Fibroblast of lung (primary cell): Measurements from ENCODE around the gene UNC13D. TPM values are rescaled to one million over a fixed set of nuclear protein-coding genes. Genes with fewer than 3 reads are reported as not detected.

ENCODE experiments used
- DNase-seq, 2 donors: peaks; one replicate each; pipeline versions ENCODE4 v3.0.0 to v3.0.0-alpha.2; 2010; ENCODE audit warnings: low read depth in 2 of 2
- H2AFZ ChIP-seq: 2 replicates; pipeline ENCODE4 v1.5.1; 2012; ENCODE audit warnings: low read length, control low read depth, inconsistent platforms
- H3K27ac ChIP-seq: 2 replicates; pipeline ENCODE4 v1.5.1; 2011; ENCODE audit warnings: low read length, control low read depth; ENCODE audit not compliant: insufficient read depth
- H3K27me3 ChIP-seq: 2 replicates; pipeline ENCODE4 v1.5.1; 2011; ENCODE audit warnings: mild to moderate bottlenecking, low read length; ENCODE audit not compliant: control insufficient read depth, insufficient read depth
- H3K36me3 ChIP-seq: 2 replicates; pipeline ENCODE4 v1.5.1; 2011; ENCODE audit warnings: low read length; ENCODE audit not compliant: control insufficient read depth, insufficient read depth
- H3K4me1 ChIP-seq: 2 replicates; pipeline ENCODE4 v1.5.1; 2011; ENCODE audit warnings: low read length; ENCODE audit not compliant: control insufficient read depth, insufficient read depth; ENCODE audit errors: extremely low read depth
- H3K4me2 ChIP-seq: 2 replicates; pipeline ENCODE4 v1.5.1; 2011; ENCODE audit warnings: low read length, control low read depth; ENCODE audit not compliant: insufficient read depth; ENCODE audit errors: extremely low read depth
- H3K4me3 ChIP-seq, 4 experiments: fragments of 200-600 bp in 1 of 4; sonication (generic) in 1 of 4; replicated peaks in 1 of 4; 2 replicates each; pipeline ENCODE4 v1.5.1; 2011 to 2016; ENCODE audit warnings: low read length in 4 of 4, low read depth in 3 of 4, mild to moderate bottlenecking in 3 of 4, control low read depth in 2 of 4, inconsistent platforms in 1 of 4, mixed read lengths in 1 of 4; ENCODE audit not compliant: insufficient read depth in 1 of 4; ENCODE audit errors: control extremely low read depth in 1 of 4
- H3K79me2 ChIP-seq: 2 replicates; pipeline ENCODE4 v1.5.1; 2012; ENCODE audit warnings: mild to moderate bottlenecking, low read length, inconsistent platforms; ENCODE audit not compliant: control insufficient read depth, insufficient read depth
- H3K9ac ChIP-seq: 2 replicates; pipeline ENCODE4 v1.5.1; 2011; ENCODE audit warnings: mild to moderate bottlenecking, low read length, control low read depth; ENCODE audit not compliant: insufficient read depth
- H3K9me3 ChIP-seq: 2 replicates; pipeline ENCODE4 v1.5.1; 2012; ENCODE audit warnings: low read depth, low read length; ENCODE audit not compliant: control insufficient read depth, insufficient read depth
- H4K20me1 ChIP-seq: 2 replicates; pipeline ENCODE4 v1.5.1; 2011; ENCODE audit warnings: low read length; ENCODE audit not compliant: control insufficient read depth, insufficient read depth; ENCODE audit errors: extremely low read depth
- EZH2 ChIP-seq: IDR thresholded peaks from 2 replicates; pipeline ENCODE4 v1.5.1; 2012; ENCODE audit warnings: low read length, control low read depth, mild to moderate bottlenecking; ENCODE audit errors: missing control alignments
- polyA plus RNA-seq, 2 donors: library from polyadenylated mRNA; depleted of rRNA in 1 of 2; stranded (reverse) in 1 of 2; unstranded in 1 of 2; fragments of >200 nt; gene quantifications; 2 replicates each; pipeline ENCODE4 v1.2.1, GENCODE V29; 2011 to 2012; ENCODE audit warnings: missing spikeins in 1 of 2
- total RNA-seq: library from RNA; depleted of rRNA; stranded (reverse); fragments of >200 nt; gene quantifications from 2 replicates; pipeline ENCODE4 v1.2.1, GENCODE V29; 2014
- TF ChIP-seq, protein P1 (sequence below), 2 donors: IDR thresholded peaks in 1 of 2; conservative IDR thresholded peaks in 1 of 2; 1 replicate in 1 of 2; 2 replicates in 1 of 2; pipeline ENCODE4 v1.5.1; 2011 to 2012; ENCODE audit warnings: low read length in 2 of 2, control low read depth in 1 of 2, inconsistent platforms in 1 of 2, low read depth in 1 of 2, mild to moderate bottlenecking in 1 of 2

Gene UNC13D
- total and polyA plus RNA-seq, 2 donors (not counting 1 experiment from before 2014, with no cell fraction given): 0.22 to 1.5 TPM

DNA sequence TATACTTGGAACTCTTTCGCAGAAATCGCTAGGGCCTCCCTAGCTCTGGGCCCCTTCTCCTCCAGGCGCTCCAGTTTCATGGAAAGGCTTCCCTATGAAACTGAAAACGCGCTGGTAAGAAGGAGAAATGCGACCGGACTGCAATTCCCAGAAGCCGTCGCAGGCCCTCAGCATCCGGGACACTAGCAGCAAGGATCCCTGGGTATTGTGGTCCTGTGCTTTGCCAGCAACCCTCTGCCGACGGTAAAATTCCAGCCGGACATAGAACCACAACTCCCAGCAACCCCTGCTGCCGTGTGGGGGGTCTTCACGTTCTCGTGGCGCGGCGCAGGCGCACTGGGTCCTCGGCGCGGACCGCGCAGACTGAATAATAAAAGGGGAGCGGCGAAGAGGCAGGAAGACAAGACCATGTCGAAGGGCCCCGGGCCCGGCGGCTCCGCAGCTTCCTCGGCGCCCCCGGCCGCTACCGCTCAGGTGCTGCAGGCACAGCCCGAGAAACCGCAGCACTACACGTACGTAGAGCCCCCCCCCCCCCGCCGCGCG lies 59.7 kb downstream of the UNC13D start, which contains the start of gene UNK:
TSS of gene UNK (plus strand) at position 334 of the 543 bp plus-strand sequence. CDS start at position 409, 75 bp downstream.
- Histone ChIP-seq H3K9me3 (no peaks in the 10 kb centered on the region), H3K4me3 (peak within 1 kb of the TSS; percentile 53 to 81 (median 73)), H3K4me2 (peak within 1 kb of the TSS; percentile 97), H3K9ac (peak within 1 kb of the TSS; percentile 98), H3K27me3 (no peaks in the 10 kb centered on the region), H3K79me2 (peaks cover 23% of the 10 kb centered on the region), H4K20me1 (no peaks in the 10 kb centered on the region), H3K36me3 (no peaks in the 10 kb centered on the region), H3K4me1 (peaks cover 16% of the 10 kb centered on the region), H2AFZ (no peak within 1 kb of the TSS), H3K27ac (peak within 1 kb of the TSS; percentile 99)
- TF ChIP-seq, protein P1, sequence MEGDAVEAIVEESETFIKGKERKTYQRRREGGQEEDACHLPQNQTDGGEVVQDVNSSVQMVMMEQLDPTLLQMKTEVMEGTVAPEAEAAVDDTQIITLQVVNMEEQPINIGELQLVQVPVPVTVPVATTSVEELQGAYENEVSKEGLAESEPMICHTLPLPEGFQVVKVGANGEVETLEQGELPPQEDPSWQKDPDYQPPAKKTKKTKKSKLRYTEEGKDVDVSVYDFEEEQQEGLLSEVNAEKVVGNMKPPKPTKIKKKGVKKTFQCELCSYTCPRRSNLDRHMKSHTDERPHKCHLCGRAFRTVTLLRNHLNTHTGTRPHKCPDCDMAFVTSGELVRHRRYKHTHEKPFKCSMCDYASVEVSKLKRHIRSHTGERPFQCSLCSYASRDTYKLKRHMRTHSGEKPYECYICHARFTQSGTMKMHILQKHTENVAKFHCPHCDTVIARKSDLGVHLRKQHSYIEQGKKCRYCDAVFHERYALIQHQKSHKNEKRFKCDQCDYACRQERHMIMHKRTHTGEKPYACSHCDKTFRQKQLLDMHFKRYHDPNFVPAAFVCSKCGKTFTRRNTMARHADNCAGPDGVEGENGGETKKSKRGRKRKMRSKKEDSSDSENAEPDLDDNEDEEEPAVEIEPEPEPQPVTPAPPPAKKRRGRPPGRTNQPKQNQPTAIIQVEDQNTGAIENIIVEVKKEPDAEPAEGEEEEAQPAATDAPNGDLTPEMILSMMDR (conservative IDR thresholded peaks at IDR 0.05 in 1 of 2, IDR thresholded peaks at IDR 0.05 in 1 of 2; ENCODE audit: low read depth in 1 of 2, low read length in 2 of 2): no peak
- TF ChIP-seq EZH2: no peak
- peak; percentile 99 to 100 for DNase-seq

DNA sequence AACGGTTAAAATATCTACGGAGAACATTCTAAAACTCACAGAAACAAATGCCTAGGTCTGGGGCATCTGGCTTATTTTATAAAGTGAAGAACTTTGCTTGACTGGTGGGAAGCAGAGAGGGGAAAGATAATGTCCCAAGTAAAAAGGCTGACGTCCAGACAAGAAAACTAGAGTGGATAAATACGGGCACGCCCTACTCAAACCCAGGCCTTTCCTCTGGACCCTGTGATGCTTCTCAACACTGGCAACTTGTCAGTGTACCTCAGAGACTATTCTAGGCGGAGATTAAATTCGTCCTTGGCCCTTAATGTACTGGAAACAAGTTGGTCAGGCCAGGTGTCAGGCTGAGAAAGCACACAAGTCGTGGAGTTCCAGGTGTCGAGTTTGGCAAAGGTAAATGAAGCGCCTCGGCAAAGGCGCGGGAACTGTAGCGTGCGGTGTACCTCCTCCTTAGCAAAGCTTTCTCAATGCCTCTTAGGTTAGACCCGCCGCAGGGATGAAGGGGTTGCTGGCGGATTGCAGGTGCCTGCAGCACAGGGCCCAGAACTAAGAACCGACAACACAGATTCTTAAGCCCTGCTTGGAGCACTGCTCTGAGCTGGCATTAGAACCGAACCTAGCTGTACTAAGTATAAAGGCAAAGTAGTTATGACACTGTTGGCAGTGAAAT lies 60.3 kb downstream of the UNC13D start:
- Histone ChIP-seq H3K36me3 (no peaks in the 10 kb centered on the region), H3K4me3 (peak overlapping the region; percentile 5 to 72 (median 44)), H4K20me1 (no peaks in the 10 kb centered on the region), H3K9me3 (no peaks in the 10 kb centered on the region), H3K4me2 (peak overlapping the region; percentile 85), H3K27ac (peak overlapping the region; percentile 99), H3K27me3 (no peaks in the 10 kb centered on the region), H3K9ac (no peak overlapping the region), H2AFZ (no peak overlapping the region), H3K4me1 (peaks cover 16% of the 10 kb centered on the region), H3K79me2 (peaks cover 27% of the 10 kb centered on the region)
- no peak for DNase-seq
- no peak for TF ChIP-seq EZH2
- TF ChIP-seq, protein P1 (conservative IDR thresholded peaks at IDR 0.05 in 1 of 2, IDR thresholded peaks at IDR 0.05 in 1 of 2; ENCODE audit: low read depth in 1 of 2, low read length in 2 of 2): no peak

DNA sequence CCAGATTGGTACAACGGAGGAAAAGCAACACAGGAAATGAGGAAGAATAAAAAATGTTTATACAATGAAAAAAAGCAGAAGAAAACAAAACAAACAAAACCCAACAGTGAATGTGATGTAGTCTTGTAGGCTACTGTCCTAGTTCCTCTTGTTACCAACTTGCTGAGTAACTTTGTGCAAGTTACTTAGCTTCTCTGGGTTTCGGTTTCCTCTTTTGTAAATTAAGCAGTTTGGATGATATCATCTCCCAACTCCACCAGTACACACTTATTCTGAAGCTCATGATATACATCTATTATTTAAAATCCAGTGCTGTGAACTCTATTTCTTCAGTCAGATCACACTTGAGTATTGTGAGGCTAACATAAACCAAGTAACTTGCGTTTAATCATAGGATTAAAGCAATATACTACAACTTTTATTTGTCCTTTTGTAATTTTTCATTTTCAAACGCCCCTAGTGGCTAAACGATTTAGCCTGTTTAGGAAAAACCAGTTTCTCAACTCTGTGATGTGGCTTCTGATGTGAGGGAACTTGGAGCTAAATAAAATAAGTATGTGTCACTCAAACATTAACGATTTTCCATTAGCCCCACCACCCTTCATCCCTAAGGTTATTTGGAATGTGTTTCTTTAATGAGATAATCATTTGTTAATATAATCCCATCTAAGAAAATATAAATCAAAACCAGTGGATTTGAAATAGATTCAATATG lies 61.0 kb downstream of the UNC13D start:
- H3K9me3 ChIP-seq: no peaks in the 10 kb centered on the region
- no peaks in the 10 kb centered on the region for H3K27me3 ChIP-seq
- H3K36me3 ChIP-seq: peaks cover 4% of the 10 kb centered on the region
- peaks cover 16% of the 10 kb centered on the region for H3K4me1 ChIP-seq
- peak; percentile 45 to 73 for DNase-seq
- H3K27ac ChIP-seq: peak overlapping the region; percentile 99
- TF ChIP-seq EZH2: no peak
- TF ChIP-seq, protein P1 (conservative IDR thresholded peaks at IDR 0.05 in 1 of 2, IDR thresholded peaks at IDR 0.05 in 1 of 2; ENCODE audit: low read depth in 1 of 2, low read length in 2 of 2): peak; percentile 56 to 78
- H3K9ac ChIP-seq: no peak overlapping the region
- peaks cover 28% of the 10 kb centered on the region for H3K79me2 ChIP-seq
- H2AFZ ChIP-seq: peak overlapping the region; percentile 84
- peak overlapping the region; percentile 42 for H3K4me2 ChIP-seq
- peaks cover 3% of the 10 kb centered on the region for H4K20me1 ChIP-seq
- peak overlapping the region in 2 of 4 experiments; percentile 19 to 34 for H3K4me3 ChIP-seq
